ENCODE results near the gene NAP1L3.

NAP1L3 gene

GRCh38 chrX:93673056-93673868, at the start of gene NAP1L3:
TSS of gene NAP1L3 (minus strand) at chrX:93673578. CDS start at chrX:93673304, 274 bp downstream.
- H3K9me3 ChIP-seq (ENCODE audit: control insufficient read depth, insufficient read depth, low read length), result no peaks in the 10 kb centered on the region
- no peaks in the 10 kb centered on the region for H3K36me3 ChIP-seq (ENCODE audit: insufficient read depth, low read length)
- H3K4me1 ChIP-seq (ENCODE audit: insufficient read depth, low read length), result no peaks in the 10 kb centered on the region
- peak within 1 kb of the TSS; percentile 77 for H3K9ac ChIP-seq (ENCODE audit: low read depth, low read length)

DNA sequence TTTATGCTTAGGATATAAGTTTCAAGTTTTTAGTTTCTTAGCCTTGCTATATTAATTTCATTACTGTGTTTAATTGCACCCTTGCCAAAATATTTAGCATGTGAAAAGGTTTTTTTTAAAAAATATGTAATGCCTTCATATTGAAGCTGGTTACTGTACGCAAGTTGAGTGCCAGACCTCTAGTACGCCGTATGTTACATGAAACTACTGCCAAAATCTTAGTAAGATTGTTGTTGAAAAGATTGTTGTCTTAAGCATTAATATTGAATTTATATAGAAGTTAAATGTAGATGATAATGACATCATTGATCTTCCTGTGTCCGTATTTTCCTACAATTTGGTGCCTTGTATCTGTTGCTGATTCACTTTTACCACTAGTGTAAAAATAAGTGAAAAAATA, 37.7 kb upstream of the NAP1L3 start:
- Histone ChIP-seq H3K36me3 (ENCODE audit: insufficient read depth, low read length) (no peaks in the 10 kb centered on the region), H3K9me3 (ENCODE audit: control insufficient read depth, insufficient read depth, low read length) (no peaks in the 10 kb centered on the region), H3K4me1 (ENCODE audit: insufficient read depth, low read length) (no peaks in the 10 kb centered on the region), H3K9ac (ENCODE audit: low read depth, low read length) (no peak overlapping the region)

DNA sequence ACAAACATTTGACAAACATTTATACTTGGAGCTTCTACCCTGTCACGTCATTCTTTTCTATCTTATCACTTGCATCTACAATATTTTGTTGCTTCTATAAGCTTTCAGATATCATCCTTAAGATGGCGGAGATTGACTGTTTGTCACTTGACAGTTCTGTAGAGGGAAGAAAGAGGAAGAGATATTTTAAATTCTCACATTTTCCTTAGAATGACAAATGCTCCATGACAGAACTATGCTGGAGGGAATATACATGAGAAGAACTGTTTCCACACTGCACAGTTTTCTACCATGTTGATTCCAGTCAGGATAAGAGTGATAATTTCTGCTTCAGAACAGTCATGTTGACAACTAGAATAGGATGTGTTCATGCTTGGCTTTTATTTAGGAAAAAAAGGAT, 30.3 kb upstream of the NAP1L3 start:
- no peak overlapping the region for H3K9ac ChIP-seq (ENCODE audit: low read depth, low read length)
- H3K9me3 ChIP-seq (ENCODE audit: control insufficient read depth, insufficient read depth, low read length), result no peaks in the 10 kb centered on the region
- no peaks in the 10 kb centered on the region for H3K36me3 ChIP-seq (ENCODE audit: insufficient read depth, low read length)
- H3K4me1 ChIP-seq (ENCODE audit: insufficient read depth, low read length), result no peaks in the 10 kb centered on the region

DNA sequence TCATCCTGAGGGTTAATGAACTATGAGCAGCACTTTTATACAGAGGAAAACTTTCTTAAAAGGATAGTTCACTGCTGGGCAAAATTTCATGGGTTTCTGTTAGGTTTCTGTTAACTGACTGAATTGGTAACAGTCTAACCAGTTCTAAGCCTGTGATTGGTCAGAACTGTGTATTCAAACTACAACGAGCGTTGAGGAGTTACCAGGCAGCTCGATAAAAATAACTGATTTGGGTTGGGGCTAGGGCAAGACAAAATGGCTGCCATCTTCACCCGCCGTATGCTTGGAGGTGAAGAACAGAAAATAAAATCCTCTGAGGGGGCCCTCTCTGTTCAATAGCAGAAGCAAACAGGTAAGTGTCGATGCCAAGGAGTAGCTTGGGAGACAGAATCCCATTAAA, 22.6 kb upstream of the NAP1L3 start:
- no peaks in the 10 kb centered on the region for H3K4me1 ChIP-seq (ENCODE audit: insufficient read depth, low read length)
- no peak overlapping the region for H3K9ac ChIP-seq (ENCODE audit: low read depth, low read length)
- H3K36me3 ChIP-seq (ENCODE audit: insufficient read depth, low read length), result no peaks in the 10 kb centered on the region
- no peaks in the 10 kb centered on the region for H3K9me3 ChIP-seq (ENCODE audit: control insufficient read depth, insufficient read depth, low read length)

DNA sequence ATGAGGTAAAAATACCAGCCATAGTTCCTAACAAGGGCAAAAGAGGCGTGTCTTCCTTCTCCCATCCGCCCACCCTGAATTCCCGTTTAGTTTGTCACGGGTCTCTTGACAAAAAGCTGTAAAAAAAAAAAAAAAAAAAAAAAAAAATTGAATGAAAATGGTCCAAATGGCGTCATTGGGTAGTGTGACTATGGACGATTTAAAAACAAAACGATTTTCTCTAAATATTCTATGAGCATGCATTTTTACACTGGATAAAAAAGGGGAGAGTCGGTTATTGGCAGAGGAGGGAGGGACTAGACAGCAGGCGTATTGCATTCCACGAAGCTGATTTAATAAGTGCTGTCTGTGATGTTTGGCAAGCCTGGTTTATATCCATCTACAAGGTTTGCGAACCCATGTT, 492 bp upstream of the NAP1L3 start, which contains the start of gene FAM133A:
TSS of gene FAM133A (plus strand) at position 338 of the 403 bp plus-strand sequence. CDS start 35,214 bp downstream, outside the sequence.
- H3K9me3 ChIP-seq (ENCODE audit: control insufficient read depth, insufficient read depth, low read length), result no peaks in the 10 kb centered on the region
- H3K9ac ChIP-seq (ENCODE audit: low read depth, low read length), result peak within 1 kb of the TSS; percentile 77
- H3K4me1 ChIP-seq (ENCODE audit: insufficient read depth, low read length), result no peaks in the 10 kb centered on the region
- H3K36me3 ChIP-seq (ENCODE audit: insufficient read depth, low read length), result no peaks in the 10 kb centered on the region

- Histone ChIP-seq H3K9me3 (ENCODE audit: control insufficient read depth, insufficient read depth, low read length) (no peaks in the 10 kb centered on the region), H3K36me3 (ENCODE audit: insufficient read depth, low read length) (no peaks in the 10 kb centered on the region), H3K4me1 (ENCODE audit: insufficient read depth, low read length) (no peaks in the 10 kb centered on the region), H3K9ac (ENCODE audit: low read depth, low read length) (no peak overlapping the region)
Measured at GRCh38 chrX:93660575-93660974, 12.8 kb downstream of the NAP1L3 start.

DNA sequence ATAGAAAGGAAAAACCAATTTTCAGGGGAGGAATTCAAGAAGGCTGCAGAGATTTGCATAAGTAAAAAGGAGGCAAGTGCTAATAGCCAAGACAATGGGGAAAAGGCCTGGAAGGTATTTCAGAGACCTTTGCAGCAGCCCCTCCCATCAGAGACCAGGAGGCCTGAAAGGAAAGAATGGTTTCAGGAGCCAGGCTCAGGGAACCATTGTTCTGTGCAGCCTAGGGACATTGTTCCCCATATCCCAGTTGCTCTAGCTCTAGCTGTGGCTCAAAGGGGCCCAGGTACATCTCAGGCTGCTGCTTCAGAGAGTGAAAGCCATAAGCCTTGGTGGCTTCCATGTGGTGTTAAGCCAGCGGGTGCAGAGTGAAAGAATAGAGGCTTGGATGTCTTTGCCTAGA, 24.0 kb downstream of the NAP1L3 start:
- H3K36me3 ChIP-seq (ENCODE audit: insufficient read depth, low read length), result no peaks in the 10 kb centered on the region
- H3K4me1 ChIP-seq (ENCODE audit: insufficient read depth, low read length), result no peaks in the 10 kb centered on the region
- no peak overlapping the region for H3K9ac ChIP-seq (ENCODE audit: low read depth, low read length)
- H3K9me3 ChIP-seq (ENCODE audit: control insufficient read depth, insufficient read depth, low read length), result no peaks in the 10 kb centered on the region; the same call in 1 of the 2 replicates

DNA sequence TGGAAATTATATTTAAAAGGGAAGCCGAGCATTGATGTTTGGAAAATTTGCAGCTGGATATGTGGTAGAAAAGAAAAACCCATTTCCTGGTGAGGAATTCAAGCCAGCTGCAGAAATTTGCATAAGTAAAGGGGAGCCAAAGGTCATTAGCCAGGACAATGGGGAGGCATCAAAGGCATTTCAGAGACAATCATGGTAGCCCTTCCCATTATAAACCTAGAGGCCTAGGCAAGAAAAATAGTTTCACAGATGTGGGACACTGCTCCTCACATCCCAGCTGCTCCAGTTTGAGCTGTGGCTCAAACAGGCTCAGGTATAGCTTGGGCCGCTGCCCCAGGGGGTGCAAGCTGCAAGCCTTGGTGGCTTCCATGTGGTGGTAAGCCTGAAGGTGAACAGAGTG, 35.8 kb downstream of the NAP1L3 start:
- H3K9ac ChIP-seq (ENCODE audit: low read depth, low read length), result no peak overlapping the region
- H3K9me3 ChIP-seq (ENCODE audit: control insufficient read depth, insufficient read depth, low read length), result peaks cover 16% of the 10 kb centered on the region
- no peaks in the 10 kb centered on the region for H3K36me3 ChIP-seq (ENCODE audit: insufficient read depth, low read length)
- H3K4me1 ChIP-seq (ENCODE audit: insufficient read depth, low read length), result no peaks in the 10 kb centered on the region
